ENCODE measurements around the gene KANK4.

The KANK4 gene

DNA sequence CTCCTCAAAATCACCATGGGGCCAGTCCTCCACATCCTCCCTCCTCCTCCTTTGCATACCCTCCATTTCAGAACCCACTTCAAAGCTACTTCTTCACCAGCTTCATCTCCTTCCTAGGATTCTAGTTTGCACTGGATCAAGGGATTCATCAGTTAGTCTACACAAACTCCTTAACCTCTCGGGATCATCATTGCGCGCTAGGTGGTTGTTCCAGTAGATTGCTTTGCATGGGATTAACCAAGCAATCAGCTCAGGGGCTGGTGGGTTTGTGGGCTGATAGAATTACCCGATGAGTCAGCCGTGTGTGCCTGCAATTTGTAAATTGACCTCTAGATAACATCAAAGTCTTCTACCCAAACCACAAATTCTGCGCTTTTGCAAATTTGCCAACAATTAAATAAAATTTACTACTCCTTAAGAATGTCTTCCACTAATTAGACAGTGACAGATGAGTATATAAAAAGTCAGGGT, 7.7 kb downstream of the KANK4 start:
- TF ChIP-seq, protein P1, sequence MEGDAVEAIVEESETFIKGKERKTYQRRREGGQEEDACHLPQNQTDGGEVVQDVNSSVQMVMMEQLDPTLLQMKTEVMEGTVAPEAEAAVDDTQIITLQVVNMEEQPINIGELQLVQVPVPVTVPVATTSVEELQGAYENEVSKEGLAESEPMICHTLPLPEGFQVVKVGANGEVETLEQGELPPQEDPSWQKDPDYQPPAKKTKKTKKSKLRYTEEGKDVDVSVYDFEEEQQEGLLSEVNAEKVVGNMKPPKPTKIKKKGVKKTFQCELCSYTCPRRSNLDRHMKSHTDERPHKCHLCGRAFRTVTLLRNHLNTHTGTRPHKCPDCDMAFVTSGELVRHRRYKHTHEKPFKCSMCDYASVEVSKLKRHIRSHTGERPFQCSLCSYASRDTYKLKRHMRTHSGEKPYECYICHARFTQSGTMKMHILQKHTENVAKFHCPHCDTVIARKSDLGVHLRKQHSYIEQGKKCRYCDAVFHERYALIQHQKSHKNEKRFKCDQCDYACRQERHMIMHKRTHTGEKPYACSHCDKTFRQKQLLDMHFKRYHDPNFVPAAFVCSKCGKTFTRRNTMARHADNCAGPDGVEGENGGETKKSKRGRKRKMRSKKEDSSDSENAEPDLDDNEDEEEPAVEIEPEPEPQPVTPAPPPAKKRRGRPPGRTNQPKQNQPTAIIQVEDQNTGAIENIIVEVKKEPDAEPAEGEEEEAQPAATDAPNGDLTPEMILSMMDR (conservative IDR thresholded peaks at IDR 0.05) = no peak
- no peak overlapping the region for H3K27ac ChIP-seq

DNA sequence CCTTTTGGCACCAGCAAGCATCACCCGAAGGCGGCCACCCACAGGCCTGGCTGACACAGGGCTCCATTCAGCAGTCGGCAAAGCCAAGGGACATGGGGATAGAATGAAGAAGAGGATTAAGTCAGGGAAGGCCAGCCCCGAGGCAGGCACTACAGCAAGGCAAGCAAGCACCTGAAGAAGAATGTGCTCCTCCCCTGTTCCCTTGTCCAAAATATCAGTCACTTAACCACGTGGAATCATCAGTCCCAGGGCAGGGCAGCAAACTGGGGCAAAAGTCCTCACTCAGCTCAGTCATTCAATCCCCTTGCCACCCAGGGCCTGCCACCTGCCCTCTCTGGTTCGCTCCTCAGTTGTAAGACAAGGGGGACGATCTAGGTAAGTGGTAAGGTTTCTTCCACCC, 9.3 kb downstream of the KANK4 start:
- H3K27ac ChIP-seq = no peak overlapping the region
- TF ChIP-seq, protein P1 (conservative IDR thresholded peaks at IDR 0.05) = no peak

DNA sequence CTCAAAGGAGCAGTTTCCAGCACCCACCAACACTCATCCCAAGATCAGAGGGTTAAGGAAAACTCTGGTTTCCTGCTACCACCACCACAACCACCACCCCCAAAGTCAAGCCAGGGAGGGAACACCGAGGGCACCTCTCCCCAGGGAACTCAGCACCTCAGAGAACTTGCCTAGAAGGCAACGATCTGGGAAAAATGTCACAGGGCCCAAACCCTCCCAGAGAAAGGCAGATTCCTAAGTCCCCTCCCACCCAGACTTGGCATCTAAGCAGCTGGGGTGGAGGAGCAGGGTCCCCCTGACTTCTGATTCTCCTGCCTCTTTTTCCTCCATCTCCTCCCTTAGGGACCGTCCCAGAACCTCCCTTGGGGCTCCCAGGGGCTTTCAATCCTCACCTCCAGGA, 10.6 kb downstream of the KANK4 start:
- H3K27ac ChIP-seq = no peak overlapping the region
- TF ChIP-seq, protein P1 (conservative IDR thresholded peaks at IDR 0.05) = no peak

DNA sequence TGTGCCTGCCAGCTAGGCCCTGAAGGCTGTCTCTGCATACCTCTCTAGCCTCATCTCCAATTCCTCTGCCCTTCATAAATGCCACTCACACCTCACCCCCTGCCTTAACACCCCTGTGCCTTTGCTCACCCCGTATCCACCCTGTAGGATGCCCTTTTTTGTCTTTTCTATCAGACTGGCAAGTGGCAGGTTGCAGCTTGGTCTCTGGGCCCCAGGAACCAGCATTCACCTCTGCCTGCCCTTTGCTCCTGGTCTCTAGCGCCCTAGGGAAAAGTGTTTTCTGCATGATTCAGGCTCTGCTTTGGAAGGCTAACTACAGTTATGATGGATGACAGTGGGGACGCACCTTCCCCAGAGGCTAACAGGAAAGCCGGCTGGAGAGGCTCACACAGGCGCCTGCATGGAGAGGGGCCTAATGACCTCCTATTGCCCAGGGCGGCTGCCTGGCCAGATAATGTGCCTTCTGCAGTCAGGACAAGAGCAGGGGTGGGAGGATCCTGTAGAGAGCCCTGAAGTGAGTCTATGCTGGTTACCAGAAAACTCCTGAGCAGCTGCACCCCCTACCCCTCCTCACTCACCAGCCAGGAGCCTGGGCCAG, 11.2 kb downstream of the KANK4 start:
- H3K27ac ChIP-seq = no peak overlapping the region
- TF ChIP-seq, protein P1 (conservative IDR thresholded peaks at IDR 0.05) = no peak

DNA sequence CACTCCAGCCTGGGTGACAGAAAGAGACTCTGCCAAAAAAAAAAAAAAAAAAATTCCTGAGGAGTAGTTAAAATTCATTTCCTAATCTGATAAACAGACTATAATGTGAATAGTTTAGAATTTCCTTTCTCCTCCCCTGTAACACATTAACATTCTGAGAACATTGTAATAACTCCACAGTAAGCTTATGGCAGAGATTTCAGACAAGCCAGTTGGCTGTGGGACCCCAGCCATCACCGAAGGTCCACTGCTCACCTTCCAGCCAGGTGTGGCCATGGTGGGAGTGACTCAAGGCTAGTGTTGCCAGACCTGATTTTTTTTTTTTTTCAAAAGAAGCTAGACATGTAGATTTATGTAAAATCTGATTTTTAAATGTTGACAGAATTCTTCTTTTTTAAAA, 11.8 kb downstream of the KANK4 start:
- H3K27ac ChIP-seq = no peak overlapping the region
- TF ChIP-seq, protein P1 (conservative IDR thresholded peaks at IDR 0.05) = no peak

DNA sequence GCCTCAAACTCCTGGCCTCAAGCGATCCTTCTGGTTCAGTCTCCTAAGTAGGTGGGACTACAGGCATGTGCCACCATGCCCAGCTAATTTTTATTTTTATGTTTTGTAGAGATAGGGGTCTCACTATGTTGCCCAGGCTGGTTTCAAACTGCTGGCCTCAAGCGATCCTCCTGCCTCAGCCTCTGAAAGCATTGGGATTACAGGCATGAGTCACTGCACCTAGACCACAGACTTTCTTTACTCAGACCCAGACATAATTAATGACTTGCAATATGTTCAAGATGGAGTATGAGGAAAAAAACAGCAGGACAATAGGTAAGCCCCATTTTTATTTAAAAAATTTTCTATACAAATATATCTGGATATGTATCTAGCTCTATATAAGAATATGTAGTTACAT, 13.2 kb downstream of the KANK4 start:
- TF ChIP-seq, protein P1 (conservative IDR thresholded peaks at IDR 0.05) = no peak
- H3K27ac ChIP-seq = no peak overlapping the region

DNA sequence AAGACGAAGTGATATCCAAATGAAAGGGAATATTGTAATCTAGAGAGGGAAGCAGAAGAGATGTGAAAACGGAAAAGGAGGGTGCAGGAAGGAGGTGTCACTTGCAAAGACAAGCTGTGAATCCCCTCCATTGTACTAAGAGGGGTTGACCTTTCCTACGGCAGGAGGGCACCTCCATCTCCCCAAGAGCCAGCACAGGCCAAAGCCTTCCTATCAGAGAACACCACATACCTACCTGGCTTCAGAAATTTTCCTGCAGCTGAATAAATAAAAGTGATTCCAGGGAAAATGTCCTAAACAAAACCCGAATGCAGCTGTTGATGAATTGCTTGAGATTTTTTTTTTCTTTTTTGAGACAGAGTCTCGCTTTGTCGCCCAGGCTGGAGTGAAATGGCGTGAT, 14.3 kb downstream of the KANK4 start:
- TF ChIP-seq, protein P1 (conservative IDR thresholded peaks at IDR 0.05) = no peak
- no peak overlapping the region for H3K27ac ChIP-seq
